Smooth muscle cell of bladder (primary cell): Measurements from ENCODE around the gene NAA16. TPM values are rescaled to one million over a fixed set of nuclear protein-coding genes. Genes with fewer than 3 reads are reported as not detected.

ENCODE experiments used
- total RNA-seq: library from RNA; depleted of rRNA; stranded (reverse); fragments of >200 nt; gene quantifications from 2 replicates; pipeline ENCODE4 v1.2.3, GENCODE V29; 2014

Gene NAA16
- total RNA-seq: 5.3 and 6.3 TPM in 2 replicates

GRCh38 chr13:41310963-41311405, at the start of gene NAA16:
TSS of gene NAA16 (plus strand) at chr13:41311267. CDS start at chr13:41311529, 262 bp downstream.

GRCh38 chr13:41263261-41263971, 47.7 kb upstream of the NAA16 start, which contains the start of gene MTRF1:
TSS of gene MTRF1 (minus strand) at chr13:41263576. CDS start at chr13:41260907, 2,669 bp downstream.

Other genes starting within 250 kb of the NAA16 start
- 8.4 and 9.0 TPM in 2 replicates for gene WBP4, start 249.8 kb upstream of the NAA16 start, total RNA-seq
- 9.0 and 9.5 TPM in 2 replicates for gene KBTBD6, start 178.5 kb upstream of the NAA16 start, total RNA-seq
- 5.8 and 6.7 TPM in 2 replicates for gene KBTBD7, start 116.7 kb upstream of the NAA16 start, total RNA-seq
- gene MTRF1, start 47.7 kb upstream of the NAA16 start, total RNA-seq: 8.4 and 12.0 TPM in 2 replicates
- 3.1 and 6.3 TPM in 2 replicates for gene RGCC, start 146.3 kb downstream of the NAA16 start, total RNA-seq